HT1080 (cell line): ENCODE results near the gene VARS1. TPM values are rescaled to one million over a fixed set of nuclear protein-coding genes. Genes with fewer than 3 reads are reported as not detected.
"Not testable (repeated sequence)": the region's sequence is repeated elsewhere in the genome, so short reads cannot be mapped to it uniquely, and the experiment has no call there.

ENCODE experiments used
- DNase-seq: peaks from one replicate; pipeline ENCODE4 v3.0.0-alpha.2; 2015; ENCODE audit warnings: low read depth
- polyA plus RNA-seq, 2 experiments: library from polyadenylated mRNA; depleted of rRNA; stranded (reverse); fragments of >200 nt; gene quantifications; 2 replicates each; pipeline ENCODE4 v1.2.3, GENCODE V29; 2015
- total RNA-seq: library from RNA; depleted of rRNA; stranded (reverse); fragments of >200 nt; shearing (Covaris generic); gene quantifications from 2 replicates; pipeline ENCODE4 v1.2.3, GENCODE V29; 2014; rRNA removed

VARS1 gene
- total RNA-seq: 63.0 and 76.4 TPM in 2 replicates
- 74.9 and 76.0 TPM in 2 replicates for polyA plus RNA-seq (2015; cell fraction: cytosol; rRNA removed)
- 214 and 224 TPM in 2 replicates for polyA plus RNA-seq (2015; cell fraction: nucleus; rRNA removed)

DNA sequence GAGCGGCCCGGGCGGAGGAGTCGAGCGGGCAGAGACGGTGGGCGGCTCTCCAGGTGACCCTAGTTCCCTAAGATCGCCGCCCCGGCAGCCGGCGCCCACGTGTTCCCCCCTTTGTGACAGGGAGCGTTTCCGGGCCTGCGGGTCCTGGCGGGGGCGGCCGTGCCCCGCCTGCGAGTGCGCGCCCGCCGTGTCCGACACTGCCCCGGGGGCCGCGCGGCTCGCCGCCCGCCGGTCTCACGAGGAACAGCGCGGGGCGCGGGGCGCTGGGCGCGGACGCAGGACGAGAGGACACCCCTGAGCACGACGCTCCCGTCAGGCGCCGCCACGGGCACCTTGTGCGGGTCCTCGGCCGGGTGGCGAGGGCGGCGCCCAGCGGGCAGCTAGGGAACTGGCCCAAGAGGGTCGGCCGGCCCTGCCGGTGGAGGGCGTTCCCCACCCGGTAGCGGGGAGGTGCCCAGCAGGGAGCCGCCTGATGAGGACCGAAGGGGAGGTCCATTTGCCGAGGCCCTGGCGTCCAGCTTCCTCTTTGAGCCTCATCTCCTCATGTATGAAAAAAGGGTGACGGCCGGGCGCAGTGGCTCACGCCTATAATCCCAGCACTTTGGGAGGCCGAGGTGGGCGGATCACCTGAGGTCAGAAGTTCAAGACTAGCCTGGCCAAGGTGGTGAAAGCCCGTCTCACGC, at the start of gene VARS1:
Gene VARS1 (minus strand): TSS at position 137 of the 683 bp plus-strand sequence. CDS start 535 bp downstream, outside the sequence.
- peak; percentile 87 for DNase-seq

DNA sequence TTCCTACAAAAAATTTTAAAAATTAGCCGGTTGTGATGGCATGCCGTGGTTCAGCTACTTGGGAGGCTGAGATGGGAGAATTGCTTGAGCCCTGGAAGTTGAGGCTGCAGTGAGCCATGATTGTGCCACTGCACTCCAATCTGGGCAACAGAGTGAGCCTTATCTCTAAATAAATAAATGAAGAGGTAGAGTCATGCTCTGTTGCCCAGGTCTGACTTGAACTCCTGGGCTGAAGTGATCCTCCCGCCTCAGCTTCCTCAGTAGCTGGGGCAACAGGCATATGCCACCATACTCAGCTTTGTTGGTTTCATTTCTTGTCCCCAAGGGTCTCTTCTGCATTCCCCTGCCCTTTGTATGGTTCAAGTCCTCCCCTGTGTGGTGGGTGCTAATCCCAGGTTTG, 49.0 kb upstream of the VARS1 start:
- no peak for DNase-seq

DNA sequence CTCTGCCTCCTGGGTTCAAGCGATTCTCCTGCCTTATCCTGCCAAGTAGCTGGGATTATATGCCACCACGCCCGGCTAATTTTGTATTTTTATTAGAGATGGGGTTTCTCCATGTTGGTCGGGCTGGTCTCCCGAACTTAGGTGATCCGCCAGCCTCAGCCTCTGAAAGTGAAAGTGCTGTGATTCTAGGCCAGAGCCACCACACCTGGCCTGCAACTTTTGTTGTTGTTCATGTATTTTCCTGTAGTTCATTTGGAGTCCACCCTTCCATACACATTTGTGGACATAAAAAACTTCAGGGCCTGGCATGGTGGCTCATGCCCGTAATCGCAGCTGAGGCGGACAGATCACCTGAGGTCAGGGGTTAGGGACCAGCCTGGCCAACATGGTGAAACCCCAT, 46.5 kb upstream of the VARS1 start:
- no peak for DNase-seq

DNA sequence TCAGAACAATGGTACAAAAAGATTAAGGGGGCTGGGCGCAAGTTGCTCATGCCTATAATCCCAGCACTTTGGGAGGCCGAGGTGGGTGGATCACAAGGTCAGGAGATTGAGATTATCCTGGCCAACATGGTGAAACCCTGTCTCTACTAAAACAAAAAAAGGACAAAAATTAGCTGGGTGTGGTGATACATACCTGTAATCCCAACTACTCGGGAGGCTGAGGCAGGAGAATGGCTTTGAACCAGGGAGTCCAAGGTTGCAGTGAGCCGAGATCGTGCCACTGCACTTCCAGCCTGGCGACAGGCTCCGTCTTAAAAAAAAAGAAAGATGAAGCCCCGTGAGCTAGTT, 44.2 kb upstream of the VARS1 start:
- not testable (repeated sequence) for DNase-seq

DNA sequence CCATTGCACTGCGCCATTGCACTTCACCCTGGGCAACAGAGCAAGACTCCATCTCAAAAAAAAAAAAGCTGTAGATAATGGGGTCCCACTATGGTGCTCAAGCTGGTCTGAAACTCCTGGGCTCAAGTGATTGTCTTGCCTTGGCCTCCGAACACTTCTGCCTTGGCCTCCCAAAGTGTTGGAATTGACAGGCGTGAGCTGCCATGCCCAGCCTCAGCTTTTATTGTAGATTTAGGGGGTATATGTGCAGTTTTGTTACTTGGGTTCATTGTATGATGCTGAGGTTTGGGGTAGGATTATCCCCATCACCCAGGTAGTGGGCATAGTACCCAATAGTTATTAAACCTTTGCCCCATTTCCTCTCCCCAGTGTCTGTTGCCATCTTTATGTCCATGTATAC, 43.4 kb upstream of the VARS1 start:
- no peak for DNase-seq

DNA sequence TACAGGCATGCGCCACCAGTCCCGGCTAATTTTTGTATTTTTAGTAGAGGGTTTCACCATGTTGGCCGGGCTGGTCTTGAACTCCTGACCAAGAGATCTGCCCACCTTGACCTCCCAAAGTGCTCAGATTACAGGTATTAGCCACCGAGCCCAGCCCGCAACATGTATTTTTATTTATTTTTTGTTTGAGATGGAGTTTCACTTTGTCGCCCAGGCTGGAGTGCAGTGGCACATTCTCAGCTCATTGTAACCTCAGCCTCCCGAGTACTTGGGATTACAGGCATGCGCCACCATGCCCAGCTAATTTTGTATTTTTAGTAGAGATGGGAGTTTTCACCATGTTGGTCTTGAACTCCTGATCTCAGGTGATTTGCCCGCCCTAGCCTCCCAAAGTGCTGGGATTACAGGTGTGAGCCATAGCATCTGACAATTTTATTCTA, 42.6 kb upstream of the VARS1 start:
- DNase-seq: not testable (repeated sequence)

GRCh38 chr6:31837369-31838113, 42.0 kb upstream of the VARS1 start:
- DNase-seq: no peak

GRCh38 chr6:31836474-31837368, 41.2 kb upstream of the VARS1 start:
- no peak for DNase-seq

GRCh38 chr6:31836047-31836473, 40.5 kb upstream of the VARS1 start:
- no peak for DNase-seq

GRCh38 chr6:31834367-31835250, 39.1 kb upstream of the VARS1 start:
- peak; percentile 90 for DNase-seq

- DNase-seq: no peak
Measured at GRCh38 chr6:31831350-31832215, 36.0 kb upstream of the VARS1 start.

DNA sequence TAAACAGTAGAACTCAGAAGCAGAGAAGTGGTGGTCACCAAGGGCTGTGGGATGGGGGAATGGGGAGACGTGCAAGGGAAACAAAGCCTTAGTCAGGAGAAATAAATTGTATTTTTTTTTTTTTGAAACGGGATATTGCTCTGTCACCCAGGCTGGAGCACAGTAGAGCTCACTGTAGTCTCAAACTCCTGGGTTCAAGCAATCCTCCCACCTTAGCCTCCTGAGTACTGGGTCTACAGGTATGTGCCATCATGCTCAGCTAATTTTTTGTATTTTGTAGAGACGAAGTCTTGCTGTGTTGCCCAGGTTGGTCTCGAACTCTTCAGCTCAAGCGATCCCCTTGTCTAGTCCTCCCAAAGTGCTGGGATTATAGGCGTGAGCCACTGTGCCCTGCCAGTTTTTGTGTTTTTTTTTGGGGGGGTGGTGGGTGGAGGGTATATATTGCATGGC, 35.4 kb upstream of the VARS1 start:
- no peak for DNase-seq

DNA sequence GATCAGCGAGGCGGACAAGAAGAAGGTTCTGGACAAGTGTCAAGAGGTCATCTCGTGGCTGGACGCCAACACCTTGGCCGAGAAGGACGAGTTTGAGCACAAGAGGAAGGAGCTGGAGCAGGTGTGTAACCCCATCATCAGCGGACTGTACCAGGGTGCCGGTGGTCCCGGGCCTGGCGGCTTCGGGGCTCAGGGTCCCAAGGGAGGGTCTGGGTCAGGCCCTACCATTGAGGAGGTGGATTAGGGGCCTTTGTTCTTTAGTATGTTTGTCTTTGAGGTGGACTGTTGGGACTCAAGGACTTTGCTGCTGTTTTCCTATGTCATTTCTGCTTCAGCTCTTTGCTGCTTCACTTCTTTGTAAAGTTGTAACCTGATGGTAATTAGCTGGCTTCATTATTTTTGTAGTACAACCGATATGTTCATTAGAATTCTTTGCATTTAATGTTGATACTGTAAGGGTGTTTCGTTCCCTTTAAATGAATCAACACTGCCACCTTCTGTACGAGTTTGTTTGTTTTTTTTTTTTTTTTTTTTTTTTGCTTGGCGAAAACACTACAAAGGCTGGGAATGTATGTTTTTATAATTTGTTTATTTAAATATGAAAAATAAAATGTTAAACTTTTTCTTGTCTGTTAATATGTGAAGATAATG, 34.2 kb upstream of the VARS1 start:
- peak; percentile 57 for DNase-seq

- peak; percentile 100 for DNase-seq
Measured at GRCh38 chr6:31827286-31828079, 31.9 kb upstream of the VARS1 start, which contains the start of gene HSPA1B. HSPA1B (plus strand) TSS chr6:31827738; CDS start chr6:31827951, 213 bp downstream.

GRCh38 chr6:31826793-31827285, 31.3 kb upstream of the VARS1 start:
- DNase-seq: peak; percentile 87

DNA sequence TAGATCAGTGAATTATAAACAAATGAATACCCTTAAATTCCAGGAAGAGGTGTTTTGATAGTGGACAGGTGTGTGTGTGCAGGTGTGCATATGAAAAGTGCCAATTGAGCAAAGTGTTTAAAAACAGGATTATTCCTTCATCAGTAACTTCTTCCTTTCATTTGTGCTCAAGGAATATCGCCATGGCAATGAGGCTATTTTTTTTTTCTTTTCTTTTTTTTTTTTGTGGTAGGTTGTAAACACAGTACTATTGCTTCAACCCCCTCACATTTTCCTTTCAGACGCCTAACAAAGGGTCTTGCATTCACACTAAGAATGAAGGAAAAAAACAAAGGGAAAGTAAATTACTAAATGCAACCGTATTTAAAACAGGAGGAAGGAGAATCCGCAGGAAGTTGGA, 30.0 kb upstream of the VARS1 start:
- no peak for DNase-seq

GRCh38 chr6:31823592-31824196, 28.1 kb upstream of the VARS1 start:
- not testable (repeated sequence) for DNase-seq
